H1 (cell line): ENCODE measurements around the gene SPACDR. TPM values are rescaled to one million over a fixed set of nuclear protein-coding genes. Genes with fewer than 3 reads are reported as not detected.
A peak's percentile ranks its signal among the peaks of the same experiment; 100 is the strongest.

Experiments
- CTCF ChIA-PET: fragments of 300-600 bp; sonication (Branson Sonifier 250); formaldehyde crosslinking; loops from one replicate; lab custom pipeline; 2021; ENCODE audit not compliant: partially characterized antibody; lab: Charles Lee
- POLR2A ChIA-PET: fragments of 300-600 bp; sonication (Branson Sonifier 250); formaldehyde crosslinking; loops from one replicate; lab custom pipeline; 2021; ENCODE audit warnings: inconsistent platforms; ENCODE audit not compliant: partially characterized antibody; lab: Charles Lee
- DNase-seq, 2 experiments: peaks; one replicate each; pipeline versions ENCODE4 v3.0.0 to v3.0.0-alpha.2; 2010 to 2022; ENCODE audit warnings: low spot score in 2 of 2, low read depth in 1 of 2, mixed read lengths in 1 of 2
- FAIRE-seq: peaks from 2 replicates; lab custom pipeline; 2011; peaks lifted over from hg19 to GRCh38; lab: Jason Lieb, UNC
- H2AFZ ChIP-seq: 2 replicates; pipeline ENCODE4 v1.8.1; 2012; ENCODE audit warnings: low read length, inconsistent platforms
- H2AK5ac ChIP-seq: 2 replicates; pipeline ENCODE4 v1.6.1; 2013; ENCODE audit warnings: low read depth, low read length
- H2BK120ac ChIP-seq: replicated peaks from 2 replicates; pipeline ENCODE3; 2013; ENCODE audit warnings: low read depth, low read length, inconsistent platforms
- H2BK12ac ChIP-seq: 2 replicates; pipeline ENCODE4 v1.6.1; 2013; ENCODE audit warnings: low read depth, low read length
- H2BK15ac ChIP-seq: 2 replicates; pipeline ENCODE4 v1.6.1; 2013; ENCODE audit warnings: low read length
- H2BK20ac ChIP-seq: 2 replicates; pipeline ENCODE4 v1.6.1; 2013; ENCODE audit warnings: low read length
- H2BK5ac ChIP-seq: 2 replicates; pipeline ENCODE4 v1.6.1; 2013; ENCODE audit warnings: low read depth, low read length
- H3K14ac ChIP-seq: 2 replicates; pipeline ENCODE4 v1.6.1; 2013; ENCODE audit warnings: inconsistent platforms; ENCODE audit not compliant: insufficient read length
- H3K18ac ChIP-seq: 2 replicates; pipeline ENCODE4 v1.6.1; 2013; ENCODE audit warnings: low read length; ENCODE audit errors: extremely low read depth
- H3K23ac ChIP-seq: 2 replicates; pipeline ENCODE4 v1.6.1; 2013; ENCODE audit warnings: inconsistent platforms; ENCODE audit not compliant: insufficient read length
- H3K23me2 ChIP-seq: 2 replicates; pipeline ENCODE4 v1.6.1; 2013; ENCODE audit warnings: low read depth, low read length
- H3K27ac ChIP-seq: 2 replicates; pipeline ENCODE4 v1.6.1; 2011; ENCODE audit warnings: low read depth, low read length, inconsistent platforms
- H3K27me3 ChIP-seq, 4 experiments: replicated peaks in 1 of 4; 1 replicate in 1 of 4; 2 replicates in 3 of 4; pipeline versions ENCODE4 v1.6.1 to v1.8.1; 2011 to 2013; ENCODE audit warnings: low read length in 3 of 4, mild to moderate bottlenecking in 3 of 4, inconsistent platforms in 2 of 4, mixed read lengths in 2 of 4, moderate library complexity in 1 of 4; ENCODE audit not compliant: control insufficient read depth in 3 of 4, insufficient read depth in 3 of 4; ENCODE audit errors: extremely low read depth in 1 of 4
- H3K36me3 ChIP-seq, 4 experiments: 2 replicates each; pipeline versions ENCODE4 v1.6.1 to v1.8.1; 2011 to 2013; ENCODE audit warnings: mild to moderate bottlenecking in 4 of 4, low read length in 3 of 4, moderate library complexity in 2 of 4, control low read depth in 1 of 4, inconsistent platforms in 1 of 4; ENCODE audit not compliant: insufficient read depth in 4 of 4, control insufficient read depth in 2 of 4
- H3K4ac ChIP-seq: replicated peaks from 2 replicates; pipeline ENCODE3; 2013; ENCODE audit warnings: low read length, low read depth, mixed read lengths, inconsistent platforms; ENCODE audit not compliant: insufficient read length
- H3K4me1 ChIP-seq, 4 experiments: replicated peaks in 1 of 4; 1 replicate in 1 of 4; 2 replicates in 3 of 4; pipeline versions ENCODE4 v1.6.1 to v1.8.1; 2011 to 2013; ENCODE audit warnings: low read length in 3 of 4, inconsistent platforms in 2 of 4, mixed read lengths in 1 of 4; ENCODE audit not compliant: insufficient read depth in 4 of 4, control insufficient read depth in 3 of 4
- H3K4me2 ChIP-seq, 2 experiments: 2 replicates each; pipeline versions ENCODE4 v1.6.1 to v1.8.1; 2011 to 2013; ENCODE audit warnings: low read depth in 2 of 2, low read length in 2 of 2, control low read depth in 1 of 2, inconsistent platforms in 1 of 2, mild to moderate bottlenecking in 1 of 2; ENCODE audit not compliant: insufficient read depth in 1 of 2
- H3K4me3 ChIP-seq, 4 experiments: fragments of 200-600, 300-600 bp in 1 of 4; sonication (generic), shearing (Covaris generic), sonication (Bioruptor Twin) in 1 of 4; 2 replicates each; pipeline versions ENCODE4 v1.5.1 to v1.8.1; 2011 to 2016; ENCODE audit warnings: low read length in 4 of 4, low read depth in 3 of 4, control low read depth in 2 of 4, inconsistent platforms in 2 of 4, mild to moderate bottlenecking in 2 of 4, mixed read lengths in 1 of 4, moderate library complexity in 1 of 4; ENCODE audit not compliant: insufficient read depth in 2 of 4; ENCODE audit errors: extremely low read depth in 1 of 4
- H3K56ac ChIP-seq: replicated peaks from 2 replicates; pipeline ENCODE3; 2013; ENCODE audit warnings: low read depth, mild to moderate bottlenecking, mixed read lengths, low read length, inconsistent platforms; ENCODE audit not compliant: insufficient read length
- H3K79me1 ChIP-seq: 2 replicates; pipeline ENCODE4 v1.6.1; 2013; ENCODE audit warnings: low read depth, low read length, control low read depth
- H3K79me2 ChIP-seq, 2 experiments: 2 replicates each; pipeline versions ENCODE4 v1.6.1 to v1.8.1; 2012 to 2013; ENCODE audit warnings: low read length in 2 of 2, mild to moderate bottlenecking in 2 of 2, inconsistent platforms in 1 of 2; ENCODE audit not compliant: insufficient read depth in 2 of 2, control insufficient read depth in 1 of 2
- H3K9ac ChIP-seq, 4 experiments: replicated peaks in 1 of 4; 1 replicate in 1 of 4; 2 replicates in 3 of 4; pipeline versions ENCODE4 v1.6.1 to v1.8.1; 2011 to 2013; ENCODE audit warnings: low read depth in 3 of 4, low read length in 3 of 4, control low read depth in 2 of 4, mild to moderate bottlenecking in 2 of 4, moderate library complexity in 2 of 4, inconsistent platforms in 1 of 4; ENCODE audit errors: extremely low read depth in 1 of 4
- H3K9me3 ChIP-seq, 2 experiments: 2 replicates each; pipeline versions ENCODE4 v1.6.1 to v1.8.1; 2012 to 2013; ENCODE audit warnings: mild to moderate bottlenecking in 2 of 2, moderate library complexity in 2 of 2, control low read depth in 1 of 2, inconsistent platforms in 1 of 2, low read depth in 1 of 2, low read length in 1 of 2, mixed read lengths in 1 of 2; ENCODE audit not compliant: insufficient read depth in 2 of 2
- H4K20me1 ChIP-seq, 2 experiments: replicated peaks in 1 of 2; 2 replicates each; pipeline versions ENCODE3 to v1.8.1; 2011 to 2013; ENCODE audit warnings: inconsistent platforms in 2 of 2, low read length in 2 of 2, mild to moderate bottlenecking in 1 of 2; ENCODE audit not compliant: insufficient read depth in 2 of 2, control insufficient read depth in 1 of 2
- H4K5ac ChIP-seq: 2 replicates; pipeline ENCODE4 v1.6.1; 2013; ENCODE audit warnings: low read length, low read depth, mixed read lengths, inconsistent platforms; ENCODE audit not compliant: insufficient read length
- H4K8ac ChIP-seq: 2 replicates; pipeline ENCODE4 v1.8.0; 2013; ENCODE audit warnings: mild to moderate bottlenecking, moderate library complexity, low read length, inconsistent platforms; ENCODE audit not compliant: insufficient read depth; ENCODE audit errors: extremely low read depth
- H4K91ac ChIP-seq: replicated peaks from 2 replicates; pipeline ENCODE3; 2013; ENCODE audit warnings: low read length, mixed read lengths, inconsistent platforms; ENCODE audit not compliant: insufficient read length
- FOSL1 ChIP-seq: IDR thresholded peaks from 2 replicates; pipeline ENCODE4 v1.6.1; 2011; ENCODE audit warnings: mild to moderate bottlenecking, low read depth, low read length, moderate library complexity; ENCODE audit not compliant: insufficient read depth
- KDM1A ChIP-seq: fragments of 200-600, 300-600 bp; sonication (generic); IDR thresholded peaks from 2 replicates; pipeline ENCODE4 v1.7.1; 2016; ENCODE audit warnings: mild to moderate bottlenecking, low read length, borderline replicate concordance
- WGBS, 2 experiments: shearing (Covaris generic) in 1 of 2; methylation state at CpG; one replicate each; pipeline versions ENCODE4 v1.1.6 to v1.1.7; 2013 to 2015; ENCODE audit warnings: low lambda C conversion rate in 2 of 2, mixed read lengths in 2 of 2, inconsistent platforms in 1 of 2, low coverage in 1 of 2, missing lambda C conversion rate in 1 of 2; ENCODE audit not compliant: insufficient replicate concordance in 2 of 2, insufficient coverage in 1 of 2, insufficient read length in 1 of 2; ENCODE audit errors: extremely low coverage in 1 of 2, missing lambda C conversion rate in 1 of 2; 5-methylcytosine and 5-hydroxymethylcytosine counted together
- polyA plus RNA-seq, 7 experiments: library from polyadenylated mRNA; depleted of rRNA in 3 of 7; stranded (reverse) in 5 of 7; unstranded in 2 of 7; fragments of >200 nt in 5 of 7; fragments of 200-250 nt in 2 of 7; gene quantifications; 1 replicate in 5 of 7; 2 replicates in 1 of 7; 4 replicates in 1 of 7; pipeline versions ENCODE4 v1.2.1 to v1.2.3, GENCODE V29; 2011 to 2013; ENCODE audit warnings: missing spikeins in 2 of 7, mixed read lengths in 2 of 7
- total RNA-seq: library from RNA; stranded (reverse); fragmentation: NEBNext Ultra II Directional; extraction: Animal tissue kit (Norgen Biotek cat#: 25700); gene quantifications from 2 replicates; pipeline ENCODE4 v1.2.1, GENCODE V29; 2021

The SPACDR gene
- total and polyA plus RNA-seq, 2 of the 8 experiments (the other 6 are each of a cell fraction or from before 2014, with no cell fraction given) = 0.26 TPM; not detected in 1

- Histone ChIP-seq H3K23me2 (no peaks in the 10 kb centered on the region), H3K18ac (no peak overlapping the region), H3K4me3 (no peak overlapping the region), H4K8ac (no peak overlapping the region), H2BK5ac (0 out of 2 replicates have a peak overlapping the region, but pooled peaks have one; percentile 30), H2BK15ac (no peak overlapping the region), H3K27me3 (no peaks in the 10 kb centered on the region), H3K79me2 (no peaks in the 10 kb centered on the region), H3K9ac (no peak overlapping the region; a peak in 1 of 7 replicates), H3K14ac (no peak overlapping the region), H2BK12ac (no peak overlapping the region), H3K79me1 (no peaks in the 10 kb centered on the region), H3K4me2 (no peak overlapping the region), H3K56ac (no peak overlapping the region), H4K5ac (no peak overlapping the region), H2AK5ac (peak overlapping the region; percentile 11; the same call in 1 of the 2 replicates), H3K9me3 (no peaks in the 10 kb centered on the region), H4K91ac (no peak overlapping the region), H3K36me3 (no peaks in the 10 kb centered on the region), H3K23ac (no peak overlapping the region), H2AFZ (no peak overlapping the region), H3K27ac (no peak overlapping the region), H3K4me1 (peaks cover 0 to 5% (median 2%) of the 10 kb centered on the region in 4 experiments; a peak in 3 of 7 replicates), H2BK20ac (peak overlapping the region; percentile 77; the same call in 1 of the 2 replicates), H4K20me1 (no peaks in the 10 kb centered on the region), H2BK120ac (no peak overlapping the region), H3K4ac (no peak overlapping the region)
- 86% methylated on average over 11 of the region's 11 CpGs; no CpG with 5 or more reads in 1 of the 2 experiments for WGBS, 2 experiments
- DNase-seq (no peak), FAIRE-seq (no peak)
- POLR2A ChIA-PET = interaction anchor here (0.9 to 6.2 kb wide), 5 partner anchors 8 to 37 kb away, joined by 3 to 62 read pairs (median 5); partner anchors contain the start of genes MEPCE, TSC22D4 and ZCWPW1
- TF ChIP-seq KDM1A = no peak
- TF ChIP-seq FOSL1 = no peak
- CTCF ChIA-PET = interaction anchor here (0.7 to 3.6 kb wide), 6 partner anchors 8 to 118 kb away, joined by 3 to 19 read pairs (median 5); no protein-coding TSS in a partner anchor
Observed at GRCh38 chr7:100441641-100442535, 22.2 kb downstream of the SPACDR start.
